OCI-LY1 (cell line): ENCODE data around the gene UBR4.

ENCODE experiments used
- EZH2 ChIP-seq: fragments of 200-600 bp; sonication (generic), shearing (Covaris generic); IDR thresholded peaks from 2 replicates; pipeline ENCODE4 v1.8.0; 2017; ENCODE audit warnings: borderline replicate concordance, mixed run types, mild to moderate bottlenecking, antibody characterized with exemption, low read length, moderate library complexity, mixed read lengths
- TF ChIP-seq, protein P1 (sequence below): fragments of 200-600 bp; sonication (generic), shearing (Covaris generic); IDR thresholded peaks from 2 replicates; pipeline ENCODE4 v1.5.1; 2017; ENCODE audit warnings: mild to moderate bottlenecking, antibody characterized with exemption, low read length, moderate library complexity, mixed read lengths

GRCh38 chr1:19166066-19166465 is 44.0 kb downstream of the UBR4 start:
- TF ChIP-seq, protein P1, sequence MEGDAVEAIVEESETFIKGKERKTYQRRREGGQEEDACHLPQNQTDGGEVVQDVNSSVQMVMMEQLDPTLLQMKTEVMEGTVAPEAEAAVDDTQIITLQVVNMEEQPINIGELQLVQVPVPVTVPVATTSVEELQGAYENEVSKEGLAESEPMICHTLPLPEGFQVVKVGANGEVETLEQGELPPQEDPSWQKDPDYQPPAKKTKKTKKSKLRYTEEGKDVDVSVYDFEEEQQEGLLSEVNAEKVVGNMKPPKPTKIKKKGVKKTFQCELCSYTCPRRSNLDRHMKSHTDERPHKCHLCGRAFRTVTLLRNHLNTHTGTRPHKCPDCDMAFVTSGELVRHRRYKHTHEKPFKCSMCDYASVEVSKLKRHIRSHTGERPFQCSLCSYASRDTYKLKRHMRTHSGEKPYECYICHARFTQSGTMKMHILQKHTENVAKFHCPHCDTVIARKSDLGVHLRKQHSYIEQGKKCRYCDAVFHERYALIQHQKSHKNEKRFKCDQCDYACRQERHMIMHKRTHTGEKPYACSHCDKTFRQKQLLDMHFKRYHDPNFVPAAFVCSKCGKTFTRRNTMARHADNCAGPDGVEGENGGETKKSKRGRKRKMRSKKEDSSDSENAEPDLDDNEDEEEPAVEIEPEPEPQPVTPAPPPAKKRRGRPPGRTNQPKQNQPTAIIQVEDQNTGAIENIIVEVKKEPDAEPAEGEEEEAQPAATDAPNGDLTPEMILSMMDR = no peak
- TF ChIP-seq EZH2 = no peak
